Astrocyte of the spinal cord (primary cell): ENCODE results near the gene MBD5.
"Not testable (repeated sequence)": the region's sequence is repeated elsewhere in the genome, so short reads cannot be mapped to it uniquely, and the experiment has no call there.

Experiments
- DNase-seq: peaks from one replicate; pipeline ENCODE4 v3.0.0; 2011; ENCODE audit warnings: low read depth, low spot score
- H3K4me3 ChIP-seq: 2 replicates; pipeline ENCODE4 v1.5.1; 2011; ENCODE audit warnings: low read depth, mild to moderate bottlenecking, low read length, moderate library complexity
- CTCF ChIP-seq: IDR thresholded peaks from 2 replicates; pipeline ENCODE4 v1.5.1; 2012; ENCODE audit warnings: low read depth, mild to moderate bottlenecking, low read length, inconsistent platforms
- in situ Hi-C: cut with HindIII; loops from 2 replicates; pipeline ENCODE4 v1.10.0; 2017; ENCODE audit warnings: low sequenced_read_pairs

The MBD5 gene

GRCh38 chr2:148533685-148534084 is 512.8 kb downstream of the MBD5 start:
- H3K4me3 ChIP-seq, result no peak overlapping the region
- no peak for DNase-seq
- in situ Hi-C loops, result no loop called here
- TF ChIP-seq CTCF, result no peak

- DNase-seq, result no peak
- no peak for TF ChIP-seq CTCF
- in situ Hi-C loops, result no loop called here
- H3K4me3 ChIP-seq, result no peak overlapping the region
Measured at GRCh38 chr2:148534416-148535204, 513.7 kb downstream of the MBD5 start.

GRCh38 chr2:148538375-148538774 is 517.5 kb downstream of the MBD5 start:
- in situ Hi-C loops, result no loop called here
- no peak overlapping the region for H3K4me3 ChIP-seq
- TF ChIP-seq CTCF, result no peak
- DNase-seq, result no peak

- H3K4me3 ChIP-seq, result no peak overlapping the region
- no peak for DNase-seq
- in situ Hi-C loops, result no loop called here
- TF ChIP-seq CTCF, result no peak
Measured at GRCh38 chr2:148540022-148540421, 519.1 kb downstream of the MBD5 start.

- TF ChIP-seq CTCF, result no peak
- H3K4me3 ChIP-seq, result no peak overlapping the region
- DNase-seq, result no peak
- in situ Hi-C loops, result no loop called here
Measured at GRCh38 chr2:148541792-148542191, 520.9 kb downstream of the MBD5 start.

GRCh38 chr2:148542614-148543013 is 521.7 kb downstream of the MBD5 start:
- no peak for DNase-seq
- in situ Hi-C loops, result no loop called here
- TF ChIP-seq CTCF, result no peak
- no peak overlapping the region for H3K4me3 ChIP-seq

- DNase-seq, H3K4me3 ChIP-seq, in situ Hi-C loops: not testable (repeated sequence)
Measured at GRCh38 chr2:148543088-148543540, 522.2 kb downstream of the MBD5 start.
